ENCODE data around the gene MTG1.

DNA sequence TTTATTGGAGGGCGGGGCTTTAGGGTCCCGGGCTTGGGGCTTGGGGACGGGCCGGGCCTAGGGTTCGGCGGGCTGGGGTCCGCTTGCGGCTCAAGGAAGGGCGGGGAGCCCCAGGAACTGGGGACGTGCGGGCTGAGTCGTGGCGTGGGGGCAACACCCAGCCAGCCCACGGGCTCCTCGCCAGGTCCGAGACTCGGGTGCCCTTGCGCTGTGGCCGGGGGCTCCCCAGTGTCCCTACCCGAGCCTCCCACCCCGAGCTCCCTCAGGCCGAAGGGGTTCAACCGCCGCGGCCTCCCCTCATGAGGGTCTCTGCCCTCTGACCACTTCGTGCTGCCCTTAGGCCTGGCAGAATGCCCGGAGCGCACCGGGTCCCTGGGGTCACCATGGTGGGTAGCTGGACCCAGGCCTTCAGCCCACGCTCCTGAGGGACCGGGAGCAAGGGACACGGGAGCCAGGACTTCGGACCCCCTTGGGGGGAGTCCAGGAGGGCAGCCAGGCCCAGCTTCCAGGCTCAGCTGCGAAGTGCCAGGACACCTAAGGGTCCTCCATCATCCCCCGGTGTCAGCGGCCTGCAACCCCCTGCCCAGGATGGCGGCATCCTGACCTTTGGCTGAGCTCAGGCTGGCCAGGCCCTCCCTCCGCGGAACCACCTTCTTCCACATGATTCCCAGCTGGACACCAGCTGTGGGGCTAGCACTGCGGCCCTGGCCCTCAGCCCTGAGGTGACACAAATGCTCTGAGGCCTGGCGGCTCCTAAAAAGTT is 35.6 kb upstream of the MTG1 start:
- TF ChIP-seq, protein P1, sequence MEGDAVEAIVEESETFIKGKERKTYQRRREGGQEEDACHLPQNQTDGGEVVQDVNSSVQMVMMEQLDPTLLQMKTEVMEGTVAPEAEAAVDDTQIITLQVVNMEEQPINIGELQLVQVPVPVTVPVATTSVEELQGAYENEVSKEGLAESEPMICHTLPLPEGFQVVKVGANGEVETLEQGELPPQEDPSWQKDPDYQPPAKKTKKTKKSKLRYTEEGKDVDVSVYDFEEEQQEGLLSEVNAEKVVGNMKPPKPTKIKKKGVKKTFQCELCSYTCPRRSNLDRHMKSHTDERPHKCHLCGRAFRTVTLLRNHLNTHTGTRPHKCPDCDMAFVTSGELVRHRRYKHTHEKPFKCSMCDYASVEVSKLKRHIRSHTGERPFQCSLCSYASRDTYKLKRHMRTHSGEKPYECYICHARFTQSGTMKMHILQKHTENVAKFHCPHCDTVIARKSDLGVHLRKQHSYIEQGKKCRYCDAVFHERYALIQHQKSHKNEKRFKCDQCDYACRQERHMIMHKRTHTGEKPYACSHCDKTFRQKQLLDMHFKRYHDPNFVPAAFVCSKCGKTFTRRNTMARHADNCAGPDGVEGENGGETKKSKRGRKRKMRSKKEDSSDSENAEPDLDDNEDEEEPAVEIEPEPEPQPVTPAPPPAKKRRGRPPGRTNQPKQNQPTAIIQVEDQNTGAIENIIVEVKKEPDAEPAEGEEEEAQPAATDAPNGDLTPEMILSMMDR (IDR thresholded peaks at IDR 0.05) = no peak
- TF ChIP-seq EZH2 (IDR thresholded peaks at IDR 0.05; ENCODE audit: borderline replicate concordance, insufficient read depth, low read depth, low read length, poor library complexity, severe bottlenecking) = no peak

Data from B cell (primary cell).